HuH-7.5 (cell line): ENCODE data around the gene OVOL1.
A peak's percentile ranks its signal among the peaks of the same experiment; 100 is the strongest.

Source experiments
- DNase-seq: peaks from one replicate; pipeline ENCODE4 v3.0.0; 2011; ENCODE audit warnings: low spot score

Gene OVOL1

GRCh38 chr11:65778431-65778900 is 8.4 kb upstream of the OVOL1 start:
- no peak for DNase-seq

GRCh38 chr11:65778901-65779668 is 7.8 kb upstream of the OVOL1 start:
- DNase-seq = no peak

- DNase-seq = no peak
Measured at GRCh38 chr11:65779669-65779918, 7.3 kb upstream of the OVOL1 start.

- peak; percentile 86 for DNase-seq
Measured at GRCh38 chr11:65779919-65780769, 6.7 kb upstream of the OVOL1 start.

- DNase-seq = peak; percentile 82
Measured at GRCh38 chr11:65780770-65781151, 6.1 kb upstream of the OVOL1 start, which contains the start of gene AP5B1. Gene AP5B1 (minus strand): TSS chr11:65780976. CDS start chr11:65780591, 385 bp downstream.

GRCh38 chr11:65781152-65781961 is 5.5 kb upstream of the OVOL1 start:
- DNase-seq = peak; percentile 86

- DNase-seq = no peak
Measured at GRCh38 chr11:65781962-65782815, 4.7 kb upstream of the OVOL1 start.

GRCh38 chr11:65782816-65783228 is 4.0 kb upstream of the OVOL1 start:
- DNase-seq = no peak

- no peak for DNase-seq
Measured at GRCh38 chr11:65785319-65786007, 1.4 kb upstream of the OVOL1 start.

- DNase-seq = no peak
Measured at GRCh38 chr11:65786008-65786785, 666 bp upstream of the OVOL1 start.

GRCh38 chr11:65787649-65788622 is 1.1 kb downstream of the OVOL1 start:
- DNase-seq = peak; percentile 83

GRCh38 chr11:65788821-65789220 is 2.0 kb downstream of the OVOL1 start:
- no peak for DNase-seq

GRCh38 chr11:65789230-65790103 is 2.6 kb downstream of the OVOL1 start:
- DNase-seq = no peak

- DNase-seq = no peak
Measured at GRCh38 chr11:65790104-65790901, 3.4 kb downstream of the OVOL1 start.

- no peak for DNase-seq
Measured at GRCh38 chr11:65790902-65791650, 4.2 kb downstream of the OVOL1 start.

- no peak for DNase-seq
Measured at GRCh38 chr11:65791719-65792213, 4.9 kb downstream of the OVOL1 start.
